ENCODE measurements around the gene DCLK3.

DNA sequence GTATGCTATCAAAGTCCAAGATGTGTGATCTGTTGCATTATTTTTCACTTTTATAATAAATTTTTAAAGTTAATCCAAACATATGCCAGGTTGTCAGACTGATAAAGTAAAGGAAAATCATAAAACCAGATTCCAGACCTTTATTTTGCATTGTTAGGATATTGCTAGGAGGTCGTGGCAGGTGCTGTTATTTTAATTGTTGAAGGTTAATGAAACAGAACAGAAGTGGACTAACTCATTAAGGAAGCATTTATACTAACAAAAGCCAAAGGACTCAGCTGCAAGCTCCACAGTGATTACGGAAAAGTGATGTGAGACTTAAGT, 63.1 kb downstream of the DCLK3 start:
- TF ChIP-seq SPI1 (IDR thresholded peaks at IDR 0.05; ENCODE audit: borderline replicate concordance, low read depth) (no peak), POLR2AphosphoS5 (IDR thresholded peaks at IDR 0.05; ENCODE audit: low read depth) (no peak), GABPA (IDR thresholded peaks at IDR 0.05; ENCODE audit: low read depth) (no peak)
- TF ChIP-seq, protein P1, sequence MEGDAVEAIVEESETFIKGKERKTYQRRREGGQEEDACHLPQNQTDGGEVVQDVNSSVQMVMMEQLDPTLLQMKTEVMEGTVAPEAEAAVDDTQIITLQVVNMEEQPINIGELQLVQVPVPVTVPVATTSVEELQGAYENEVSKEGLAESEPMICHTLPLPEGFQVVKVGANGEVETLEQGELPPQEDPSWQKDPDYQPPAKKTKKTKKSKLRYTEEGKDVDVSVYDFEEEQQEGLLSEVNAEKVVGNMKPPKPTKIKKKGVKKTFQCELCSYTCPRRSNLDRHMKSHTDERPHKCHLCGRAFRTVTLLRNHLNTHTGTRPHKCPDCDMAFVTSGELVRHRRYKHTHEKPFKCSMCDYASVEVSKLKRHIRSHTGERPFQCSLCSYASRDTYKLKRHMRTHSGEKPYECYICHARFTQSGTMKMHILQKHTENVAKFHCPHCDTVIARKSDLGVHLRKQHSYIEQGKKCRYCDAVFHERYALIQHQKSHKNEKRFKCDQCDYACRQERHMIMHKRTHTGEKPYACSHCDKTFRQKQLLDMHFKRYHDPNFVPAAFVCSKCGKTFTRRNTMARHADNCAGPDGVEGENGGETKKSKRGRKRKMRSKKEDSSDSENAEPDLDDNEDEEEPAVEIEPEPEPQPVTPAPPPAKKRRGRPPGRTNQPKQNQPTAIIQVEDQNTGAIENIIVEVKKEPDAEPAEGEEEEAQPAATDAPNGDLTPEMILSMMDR (IDR thresholded peaks at IDR 0.05; ENCODE audit: insufficient read depth, low read length) = no peak
- TF ChIP-seq, protein P2, sequence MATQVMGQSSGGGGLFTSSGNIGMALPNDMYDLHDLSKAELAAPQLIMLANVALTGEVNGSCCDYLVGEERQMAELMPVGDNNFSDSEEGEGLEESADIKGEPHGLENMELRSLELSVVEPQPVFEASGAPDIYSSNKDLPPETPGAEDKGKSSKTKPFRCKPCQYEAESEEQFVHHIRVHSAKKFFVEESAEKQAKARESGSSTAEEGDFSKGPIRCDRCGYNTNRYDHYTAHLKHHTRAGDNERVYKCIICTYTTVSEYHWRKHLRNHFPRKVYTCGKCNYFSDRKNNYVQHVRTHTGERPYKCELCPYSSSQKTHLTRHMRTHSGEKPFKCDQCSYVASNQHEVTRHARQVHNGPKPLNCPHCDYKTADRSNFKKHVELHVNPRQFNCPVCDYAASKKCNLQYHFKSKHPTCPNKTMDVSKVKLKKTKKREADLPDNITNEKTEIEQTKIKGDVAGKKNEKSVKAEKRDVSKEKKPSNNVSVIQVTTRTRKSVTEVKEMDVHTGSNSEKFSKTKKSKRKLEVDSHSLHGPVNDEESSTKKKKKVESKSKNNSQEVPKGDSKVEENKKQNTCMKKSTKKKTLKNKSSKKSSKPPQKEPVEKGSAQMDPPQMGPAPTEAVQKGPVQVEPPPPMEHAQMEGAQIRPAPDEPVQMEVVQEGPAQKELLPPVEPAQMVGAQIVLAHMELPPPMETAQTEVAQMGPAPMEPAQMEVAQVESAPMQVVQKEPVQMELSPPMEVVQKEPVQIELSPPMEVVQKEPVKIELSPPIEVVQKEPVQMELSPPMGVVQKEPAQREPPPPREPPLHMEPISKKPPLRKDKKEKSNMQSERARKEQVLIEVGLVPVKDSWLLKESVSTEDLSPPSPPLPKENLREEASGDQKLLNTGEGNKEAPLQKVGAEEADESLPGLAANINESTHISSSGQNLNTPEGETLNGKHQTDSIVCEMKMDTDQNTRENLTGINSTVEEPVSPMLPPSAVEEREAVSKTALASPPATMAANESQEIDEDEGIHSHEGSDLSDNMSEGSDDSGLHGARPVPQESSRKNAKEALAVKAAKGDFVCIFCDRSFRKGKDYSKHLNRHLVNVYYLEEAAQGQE (IDR thresholded peaks at IDR 0.05; ENCODE audit: insufficient replicate concordance, low read depth) = no peak
